GM06990 (cell line): Measurements from ENCODE around the gene OVCA2.
A peak's percentile ranks its signal among the peaks of the same experiment; 100 is the strongest.

Experiments
- DNase-seq: peaks from one replicate; pipeline ENCODE4 v3.0.0-alpha.2; 2011; ENCODE audit not compliant: insufficient read length; ENCODE audit errors: extremely low read depth
- H3K27me3 ChIP-seq: replicated peaks from 2 replicates; pipeline ENCODE4 v1.6.0; 2011; ENCODE audit warnings: low read length; ENCODE audit not compliant: control insufficient read depth, insufficient read depth
- H3K36me3 ChIP-seq: 2 replicates; pipeline ENCODE4 v1.5.1; 2011; ENCODE audit warnings: low read length; ENCODE audit not compliant: control insufficient read depth, insufficient read depth
- H3K4me3 ChIP-seq: replicated peaks from 2 replicates; pipeline ENCODE4 v1.5.1; 2011; ENCODE audit warnings: low read depth, mild to moderate bottlenecking, control low read depth, low read length
- TF ChIP-seq, protein P1 (sequence below): IDR thresholded peaks from 2 replicates; pipeline ENCODE4 v1.5.1; 2011; ENCODE audit warnings: low read length, control low read depth, mild to moderate bottlenecking, inconsistent platforms; ENCODE audit not compliant: insufficient read depth, poor library complexity, severe bottlenecking

OVCA2 gene

DNA sequence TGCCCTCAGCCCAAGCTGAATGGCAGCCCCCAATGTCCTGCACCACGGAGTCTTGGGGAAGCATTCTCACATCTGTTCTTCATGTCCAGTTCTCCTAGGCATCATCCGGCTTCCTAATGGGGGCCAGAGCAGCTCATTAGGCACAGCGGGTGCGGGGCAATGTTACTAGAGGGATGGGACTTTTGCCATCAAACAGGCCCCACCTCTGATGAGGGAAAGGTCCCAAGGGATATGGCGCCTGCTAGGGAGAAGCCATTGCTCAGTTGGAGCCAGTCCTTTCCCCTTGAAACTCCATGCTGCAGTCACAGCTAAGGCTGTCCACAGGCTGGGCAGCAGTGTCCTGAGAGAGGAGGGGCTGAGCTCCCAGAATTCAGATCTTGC, 13.6 kb upstream of the OVCA2 start:
- Histone ChIP-seq H3K27me3 (peaks cover 4% of the 10 kb centered on the region), H3K4me3 (no peak overlapping the region), H3K36me3 (no peaks in the 10 kb centered on the region)
- DNase-seq, result no peak
- TF ChIP-seq, protein P1, sequence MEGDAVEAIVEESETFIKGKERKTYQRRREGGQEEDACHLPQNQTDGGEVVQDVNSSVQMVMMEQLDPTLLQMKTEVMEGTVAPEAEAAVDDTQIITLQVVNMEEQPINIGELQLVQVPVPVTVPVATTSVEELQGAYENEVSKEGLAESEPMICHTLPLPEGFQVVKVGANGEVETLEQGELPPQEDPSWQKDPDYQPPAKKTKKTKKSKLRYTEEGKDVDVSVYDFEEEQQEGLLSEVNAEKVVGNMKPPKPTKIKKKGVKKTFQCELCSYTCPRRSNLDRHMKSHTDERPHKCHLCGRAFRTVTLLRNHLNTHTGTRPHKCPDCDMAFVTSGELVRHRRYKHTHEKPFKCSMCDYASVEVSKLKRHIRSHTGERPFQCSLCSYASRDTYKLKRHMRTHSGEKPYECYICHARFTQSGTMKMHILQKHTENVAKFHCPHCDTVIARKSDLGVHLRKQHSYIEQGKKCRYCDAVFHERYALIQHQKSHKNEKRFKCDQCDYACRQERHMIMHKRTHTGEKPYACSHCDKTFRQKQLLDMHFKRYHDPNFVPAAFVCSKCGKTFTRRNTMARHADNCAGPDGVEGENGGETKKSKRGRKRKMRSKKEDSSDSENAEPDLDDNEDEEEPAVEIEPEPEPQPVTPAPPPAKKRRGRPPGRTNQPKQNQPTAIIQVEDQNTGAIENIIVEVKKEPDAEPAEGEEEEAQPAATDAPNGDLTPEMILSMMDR, result no peak

GRCh38 chr17:2028737-2029136, 13.1 kb upstream of the OVCA2 start:
- H3K27me3 ChIP-seq, result peaks cover 4% of the 10 kb centered on the region
- H3K36me3 ChIP-seq, result no peaks in the 10 kb centered on the region
- DNase-seq, result no peak
- no peak overlapping the region for H3K4me3 ChIP-seq
- TF ChIP-seq, protein P1, result no peak

DNA sequence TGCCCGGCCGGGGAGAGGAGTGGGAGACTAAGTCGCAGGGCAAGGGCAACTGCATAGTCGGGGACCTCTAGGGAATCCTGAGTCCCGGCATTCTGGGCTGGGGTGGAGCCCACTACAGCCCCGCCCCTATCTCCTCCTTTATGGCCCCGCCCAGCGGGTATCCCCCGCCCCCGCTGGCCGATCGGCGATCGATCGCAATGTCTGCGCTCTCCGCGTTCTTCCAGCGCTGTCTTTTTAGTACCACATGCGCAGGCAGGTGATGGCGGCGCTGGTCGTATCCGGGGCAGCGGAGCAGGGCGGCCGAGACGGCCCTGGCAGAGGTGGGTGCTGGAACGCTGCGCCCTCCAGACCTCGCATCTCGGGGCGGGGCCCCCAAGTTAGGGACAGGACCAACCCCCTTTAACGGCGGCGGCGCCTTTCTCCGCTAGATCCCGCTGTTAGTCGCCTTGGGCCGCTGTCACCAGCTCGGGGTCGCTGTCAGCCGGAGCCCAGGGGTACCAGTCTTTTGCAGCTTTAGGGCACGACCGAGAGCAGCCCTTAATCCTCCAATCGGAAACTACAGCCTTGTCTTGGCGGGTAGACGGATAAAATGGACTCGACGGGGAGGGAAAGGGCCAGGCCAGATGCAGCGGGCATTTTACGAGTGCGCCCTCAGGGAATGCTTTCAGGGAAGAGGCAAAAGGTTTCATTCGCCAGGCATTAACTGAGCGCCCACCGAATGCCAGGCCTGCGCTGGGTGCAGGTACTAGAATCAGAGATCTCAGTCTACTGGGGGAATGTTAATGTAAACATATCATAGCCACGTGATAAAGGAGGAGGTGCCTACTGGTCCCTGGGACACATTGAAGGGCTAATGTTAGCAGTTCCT, 11.7 kb upstream of the OVCA2 start, which contains the start of gene DPH1:
Gene DPH1 (plus strand): TSS at position 243 of the 868 bp plus-strand sequence. CDS start 17 bp downstream, at position 260.
- DNase-seq, result peak; percentile 84
- Histone ChIP-seq H3K4me3 (peak within 1 kb of the TSS; percentile 96), H3K36me3 (no peaks in the 10 kb centered on the region), H3K27me3 (peaks cover 4% of the 10 kb centered on the region)
- TF ChIP-seq, protein P1, result no peak

- Histone ChIP-seq H3K36me3 (peaks cover 3% of the 10 kb centered on the region; the same call in 1 of the 2 replicates), H3K27me3 (peaks cover 4% of the 10 kb centered on the region), H3K4me3 (peak overlapping the region; percentile 96)
- TF ChIP-seq, protein P1, result peak; percentile 71
- peak; percentile 78 for DNase-seq
Measured at GRCh38 chr17:2030779-2031163, 11.1 kb upstream of the OVCA2 start.

GRCh38 chr17:2033153-2033552, 8.7 kb upstream of the OVCA2 start:
- TF ChIP-seq, protein P1, result no peak
- Histone ChIP-seq H3K4me3 (no peak overlapping the region), H3K27me3 (peaks cover 2% of the 10 kb centered on the region; the same call in 1 of the 2 replicates), H3K36me3 (peaks cover 7% of the 10 kb centered on the region)
- no peak for DNase-seq
